ENCODE measurements around the gene HCK. TPM values are rescaled to one million over a fixed set of nuclear protein-coding genes. Genes with fewer than 3 reads are reported as not detected.
A peak's percentile ranks its signal among the peaks of the same experiment; 100 is the strongest.

The HCK gene
- total RNA-seq, 1 donor from 2014 or later, result 0.54 TPM

GRCh38 chr20:32139947-32140346 lies 87.9 kb downstream of the HCK start:
- Mint-ChIP-seq H3K36me3 (ENCODE audit: low read depth, unreplicated experiment) (peaks cover 62% of the 10 kb centered on the region), H3K4me1 (ENCODE audit: unreplicated experiment) (no peaks in the 10 kb centered on the region), H3K27me3 (ENCODE audit: unreplicated experiment) (peaks cover 7% of the 10 kb centered on the region), H3K27ac (ENCODE audit: unreplicated experiment) (no peak overlapping the region), H3K9me3 (ENCODE audit: unreplicated experiment) (no peaks in the 10 kb centered on the region), H3K4me3 (ENCODE audit: unreplicated experiment) (peak overlapping the region; percentile 50)
- no peak for TF ChIP-seq CTCF (IDR thresholded peaks at IDR 0.05; ENCODE audit: unreplicated experiment)
- DNase-seq (ENCODE audit: low spot score), result no peak

GRCh38 chr20:32140603-32141002 lies 88.6 kb downstream of the HCK start:
- Mint-ChIP-seq H3K36me3 (ENCODE audit: low read depth, unreplicated experiment) (peaks cover 63% of the 10 kb centered on the region), H3K27me3 (ENCODE audit: unreplicated experiment) (peaks cover 7% of the 10 kb centered on the region), H3K27ac (ENCODE audit: unreplicated experiment) (no peak overlapping the region), H3K4me3 (ENCODE audit: unreplicated experiment) (peak overlapping the region; percentile 50), H3K9me3 (ENCODE audit: unreplicated experiment) (no peaks in the 10 kb centered on the region), H3K4me1 (ENCODE audit: unreplicated experiment) (no peaks in the 10 kb centered on the region)
- no peak for TF ChIP-seq CTCF (IDR thresholded peaks at IDR 0.05; ENCODE audit: unreplicated experiment)
- DNase-seq (ENCODE audit: low spot score), result no peak

- no peak overlapping the region for H3K27ac Mint-ChIP-seq (ENCODE audit: unreplicated experiment)
- no peaks in the 10 kb centered on the region for H3K9me3 Mint-ChIP-seq (ENCODE audit: unreplicated experiment)
- H3K4me1 Mint-ChIP-seq (ENCODE audit: unreplicated experiment), result no peaks in the 10 kb centered on the region
- H3K27me3 Mint-ChIP-seq (ENCODE audit: unreplicated experiment), result peaks cover 9% of the 10 kb centered on the region
- peaks cover 70% of the 10 kb centered on the region for H3K36me3 Mint-ChIP-seq (ENCODE audit: low read depth, unreplicated experiment)
- TF ChIP-seq CTCF (IDR thresholded peaks at IDR 0.05; ENCODE audit: unreplicated experiment), result no peak
- DNase-seq (ENCODE audit: low spot score), result no peak
- peak overlapping the region; percentile 40 for H3K4me3 Mint-ChIP-seq (ENCODE audit: unreplicated experiment)
These were observed 89.5 kb downstream of the HCK start for GRCh38 chr20:32141465-32141980.

- no peaks in the 10 kb centered on the region for H3K4me1 Mint-ChIP-seq (ENCODE audit: unreplicated experiment)
- TF ChIP-seq CTCF (IDR thresholded peaks at IDR 0.05; ENCODE audit: unreplicated experiment), result no peak
- H3K36me3 Mint-ChIP-seq (ENCODE audit: low read depth, unreplicated experiment), result peaks cover 70% of the 10 kb centered on the region
- H3K27ac Mint-ChIP-seq (ENCODE audit: unreplicated experiment), result no peak overlapping the region
- H3K27me3 Mint-ChIP-seq (ENCODE audit: unreplicated experiment), result peaks cover 9% of the 10 kb centered on the region
- H3K9me3 Mint-ChIP-seq (ENCODE audit: unreplicated experiment), result no peaks in the 10 kb centered on the region
- DNase-seq (ENCODE audit: low spot score), result no peak
- peak overlapping the region; percentile 34 for H3K4me3 Mint-ChIP-seq (ENCODE audit: unreplicated experiment)
These were observed 90.0 kb downstream of the HCK start for GRCh38 chr20:32142088-32142487.

- peaks cover 63% of the 10 kb centered on the region for H3K36me3 Mint-ChIP-seq (ENCODE audit: low read depth, unreplicated experiment)
- H3K4me1 Mint-ChIP-seq (ENCODE audit: unreplicated experiment), result no peaks in the 10 kb centered on the region
- peak overlapping the region; percentile 34 for H3K4me3 Mint-ChIP-seq (ENCODE audit: unreplicated experiment)
- no peak overlapping the region for H3K27ac Mint-ChIP-seq (ENCODE audit: unreplicated experiment)
- TF ChIP-seq CTCF (IDR thresholded peaks at IDR 0.05; ENCODE audit: unreplicated experiment), result no peak
- peaks cover 9% of the 10 kb centered on the region for H3K27me3 Mint-ChIP-seq (ENCODE audit: unreplicated experiment)
- no peaks in the 10 kb centered on the region for H3K9me3 Mint-ChIP-seq (ENCODE audit: unreplicated experiment)
- no peak for DNase-seq (ENCODE audit: low spot score)
These were observed 90.9 kb downstream of the HCK start for GRCh38 chr20:32142991-32143390.
